Mononuclear cell (primary cell): ENCODE measurements around the gene EDIL3. TPM values are rescaled to one million over a fixed set of nuclear protein-coding genes. Genes with fewer than 3 reads are reported as not detected.

Source experiments
- H3K27me3 ChIP-seq: 2 replicates; pipeline ENCODE4 v1.6.0; 2011; ENCODE audit warnings: low read length, control low read depth; ENCODE audit not compliant: insufficient read depth
- H3K4me1 ChIP-seq: 2 replicates; pipeline ENCODE4 v1.5.1; 2011; ENCODE audit warnings: mild to moderate bottlenecking, low read length, control low read depth; ENCODE audit not compliant: insufficient read depth
- H3K4me3 ChIP-seq: 2 replicates; pipeline ENCODE4 v1.5.1; 2011; ENCODE audit warnings: mild to moderate bottlenecking, low read length, moderate library complexity
- H3K9me3 ChIP-seq: 2 replicates; pipeline ENCODE4 v1.5.1; 2011; ENCODE audit warnings: low read depth, mild to moderate bottlenecking, control low read depth, low read length
- total RNA-seq: library from RNA; depleted of rRNA; stranded (reverse); fragments of >200 nt; gene quantifications from one replicate; pipeline ENCODE4 v1.2.3, GENCODE V29; 2012

EDIL3 gene
- total RNA-seq, 1 donor = 0.10 TPM

DNA sequence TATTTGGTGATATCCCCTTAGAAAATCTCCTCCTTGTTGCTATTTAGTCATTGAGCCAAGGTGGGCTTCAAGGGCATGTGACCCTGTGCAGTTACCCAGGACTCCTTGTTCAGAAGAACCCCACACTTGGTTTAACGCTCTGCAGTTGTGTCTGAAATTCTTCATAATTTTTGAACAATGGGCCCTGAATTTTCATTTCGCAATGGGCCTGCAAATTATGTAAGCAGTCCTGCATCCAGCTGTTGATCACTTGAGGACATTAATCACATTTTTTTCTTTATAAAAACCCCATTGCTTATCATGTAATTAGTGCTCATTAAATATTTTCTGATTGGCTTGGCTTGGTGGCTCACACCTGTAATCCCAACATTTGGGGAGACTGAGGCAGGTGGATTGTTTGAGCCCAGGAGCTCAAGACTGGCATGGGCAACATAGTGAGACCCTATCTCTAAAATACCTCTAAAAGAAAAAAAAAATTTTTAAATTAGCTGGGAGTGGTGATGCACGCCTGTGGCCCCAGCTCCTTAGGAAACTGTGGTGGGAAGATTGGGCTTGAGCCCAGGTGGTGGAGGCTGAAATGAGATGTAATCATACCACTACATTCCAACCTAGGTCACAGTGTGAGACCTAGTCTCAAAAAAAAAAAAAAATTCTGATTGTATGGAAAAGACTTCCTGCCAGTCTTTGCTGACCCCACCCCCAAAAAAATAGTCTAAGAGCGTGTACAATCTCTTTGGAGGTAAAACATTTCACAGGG, 469.8 kb downstream of the EDIL3 start:
- H3K4me3 ChIP-seq = no peak overlapping the region
- H3K4me1 ChIP-seq = peaks cover 6% of the 10 kb centered on the region
- no peaks in the 10 kb centered on the region for H3K9me3 ChIP-seq
- no peaks in the 10 kb centered on the region for H3K27me3 ChIP-seq

DNA sequence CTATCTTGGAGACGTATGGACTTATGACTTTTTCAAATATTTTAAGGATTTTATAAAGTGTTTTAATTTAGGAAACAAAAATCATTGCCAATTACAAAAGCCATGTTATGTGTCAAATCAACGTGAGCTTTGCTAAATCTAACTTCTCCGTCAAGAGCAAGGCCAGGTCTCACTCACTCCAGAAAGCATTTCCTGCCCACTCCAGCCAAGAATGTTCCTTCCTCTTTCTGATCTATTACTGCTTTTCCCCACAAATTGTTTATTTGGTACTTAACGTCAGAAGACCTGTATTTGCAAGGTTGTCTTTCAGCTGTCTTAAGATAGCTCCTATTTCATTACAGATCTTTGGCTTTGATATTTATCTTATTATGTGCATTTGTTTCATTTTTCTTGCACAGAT, 470.5 kb downstream of the EDIL3 start:
- no peaks in the 10 kb centered on the region for H3K9me3 ChIP-seq
- H3K4me1 ChIP-seq = peaks cover 6% of the 10 kb centered on the region
- no peaks in the 10 kb centered on the region for H3K27me3 ChIP-seq
- H3K4me3 ChIP-seq = no peak overlapping the region

DNA sequence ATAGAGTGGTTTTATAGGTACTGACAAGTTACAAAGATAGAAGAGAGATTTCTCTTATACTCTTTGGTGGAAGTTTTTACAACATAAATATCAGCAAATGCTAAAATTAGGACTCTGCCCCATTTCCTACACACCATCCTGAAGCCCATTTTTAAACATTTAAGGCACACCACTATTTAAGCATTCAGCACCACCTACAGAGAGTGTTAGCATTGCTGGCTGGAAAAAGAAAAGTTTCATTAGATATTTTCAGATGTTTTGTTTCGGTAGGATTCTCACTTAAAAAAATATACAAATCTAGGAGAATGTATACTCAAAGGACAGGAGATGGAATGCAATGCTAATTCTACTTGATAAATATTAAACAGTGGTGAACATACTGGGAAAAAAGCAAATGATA, 471.1 kb downstream of the EDIL3 start:
- Histone ChIP-seq H3K4me3 (no peak overlapping the region), H3K4me1 (peaks cover 6% of the 10 kb centered on the region), H3K9me3 (no peaks in the 10 kb centered on the region), H3K27me3 (no peaks in the 10 kb centered on the region)

DNA sequence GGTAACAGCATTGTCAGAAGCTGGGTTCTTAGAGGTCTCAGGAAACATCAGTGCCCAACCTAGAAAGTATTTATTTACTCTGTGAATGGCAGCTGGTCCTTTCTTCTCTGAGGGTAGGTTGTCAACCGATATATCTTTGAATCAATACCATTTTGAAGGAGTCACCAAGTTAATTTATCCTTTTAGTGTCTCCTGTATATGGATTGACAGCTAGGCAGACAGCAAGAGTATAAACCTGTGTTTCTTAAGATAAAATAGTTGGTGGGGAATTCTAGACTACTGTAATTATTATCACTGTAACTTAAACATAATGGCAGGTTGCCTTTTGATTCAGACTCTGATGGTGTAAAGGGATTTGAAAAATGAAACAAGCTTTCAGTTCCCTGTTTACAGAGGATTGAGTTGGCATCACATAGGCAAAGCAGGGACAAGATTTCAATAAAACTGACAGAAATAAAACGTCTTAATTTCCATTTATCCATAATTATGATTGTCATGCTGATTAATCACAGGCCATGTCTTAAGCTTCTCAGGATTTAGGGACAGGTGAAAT, 473.2 kb downstream of the EDIL3 start:
- peaks cover 6% of the 10 kb centered on the region for H3K4me1 ChIP-seq
- no peak overlapping the region for H3K4me3 ChIP-seq
- no peaks in the 10 kb centered on the region for H3K9me3 ChIP-seq
- no peaks in the 10 kb centered on the region for H3K27me3 ChIP-seq

DNA sequence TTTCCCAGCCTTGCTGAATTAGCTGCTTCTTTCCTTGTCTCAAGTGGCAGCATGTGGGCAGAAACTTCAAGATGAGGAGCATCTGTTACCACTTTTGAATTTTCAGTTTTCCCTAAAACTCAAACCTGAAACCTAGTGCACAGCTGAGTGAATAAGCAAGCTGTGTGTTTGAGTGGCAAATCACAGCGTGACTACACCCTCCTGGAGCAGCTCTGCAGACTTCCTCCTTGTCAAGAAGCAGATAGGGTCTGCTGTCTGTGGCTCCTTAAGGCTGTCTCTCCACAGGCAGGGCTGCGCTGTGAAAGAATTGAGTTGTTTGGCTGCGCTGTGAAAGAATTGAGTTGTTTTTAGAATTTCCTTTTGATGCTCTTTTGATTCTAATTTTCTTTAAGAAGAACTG, 484.4 kb downstream of the EDIL3 start:
- Histone ChIP-seq H3K4me3 (no peak overlapping the region), H3K4me1 (no peaks in the 10 kb centered on the region), H3K9me3 (no peaks in the 10 kb centered on the region), H3K27me3 (no peaks in the 10 kb centered on the region)

DNA sequence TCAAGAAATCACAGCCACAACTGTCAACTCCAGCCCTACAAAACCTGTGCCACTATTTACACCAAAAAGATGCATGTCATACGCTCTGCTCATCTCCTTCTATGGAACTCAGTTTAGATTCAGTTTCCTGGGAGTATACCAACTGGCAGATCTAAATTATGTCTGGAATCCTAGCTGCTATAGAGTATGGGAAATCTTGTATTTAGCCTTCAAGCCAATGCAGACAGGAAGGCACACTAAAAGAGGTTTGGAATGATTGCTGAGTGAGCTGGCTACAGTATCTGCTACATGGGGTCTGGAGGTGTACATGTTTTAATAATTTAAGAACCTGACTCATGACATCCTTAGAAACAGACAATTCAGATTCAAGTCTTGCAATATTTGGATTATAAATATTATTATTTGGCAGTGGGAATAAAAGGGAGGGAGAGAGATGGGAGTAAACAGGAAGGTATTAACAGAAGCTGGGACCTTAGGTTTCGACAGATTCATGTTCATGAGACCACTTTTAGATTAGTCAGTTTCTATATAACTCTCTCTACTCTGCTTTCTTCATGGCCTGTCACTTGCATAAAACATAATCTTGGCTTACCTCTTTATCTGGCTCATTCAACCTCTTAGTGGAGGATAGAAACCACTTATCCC, 485.2 kb downstream of the EDIL3 start:
- Histone ChIP-seq H3K27me3 (no peaks in the 10 kb centered on the region), H3K9me3 (no peaks in the 10 kb centered on the region), H3K4me1 (no peaks in the 10 kb centered on the region), H3K4me3 (no peak overlapping the region)

DNA sequence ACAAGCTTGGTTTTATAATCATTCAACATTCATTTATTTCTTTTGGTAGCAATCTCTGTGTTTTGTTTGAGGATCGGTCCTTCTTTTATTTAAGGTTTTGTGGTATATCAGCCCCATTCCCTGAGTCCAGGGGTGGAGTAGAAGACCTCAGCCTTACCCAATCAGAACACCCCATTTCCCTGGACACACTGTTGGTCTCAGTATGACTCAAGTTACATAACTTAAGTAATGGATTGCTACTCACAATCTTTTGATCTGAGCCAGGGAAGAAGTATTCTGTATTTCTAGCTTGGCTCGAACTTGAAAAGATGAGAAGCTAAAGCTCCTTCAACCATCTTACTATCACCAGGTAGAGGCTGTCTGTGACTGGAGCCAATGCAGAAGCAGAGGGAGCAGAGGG, 488.8 kb downstream of the EDIL3 start:
- H3K27me3 ChIP-seq = no peaks in the 10 kb centered on the region
- no peak overlapping the region for H3K4me3 ChIP-seq
- H3K4me1 ChIP-seq = no peaks in the 10 kb centered on the region
- H3K9me3 ChIP-seq = no peaks in the 10 kb centered on the region

DNA sequence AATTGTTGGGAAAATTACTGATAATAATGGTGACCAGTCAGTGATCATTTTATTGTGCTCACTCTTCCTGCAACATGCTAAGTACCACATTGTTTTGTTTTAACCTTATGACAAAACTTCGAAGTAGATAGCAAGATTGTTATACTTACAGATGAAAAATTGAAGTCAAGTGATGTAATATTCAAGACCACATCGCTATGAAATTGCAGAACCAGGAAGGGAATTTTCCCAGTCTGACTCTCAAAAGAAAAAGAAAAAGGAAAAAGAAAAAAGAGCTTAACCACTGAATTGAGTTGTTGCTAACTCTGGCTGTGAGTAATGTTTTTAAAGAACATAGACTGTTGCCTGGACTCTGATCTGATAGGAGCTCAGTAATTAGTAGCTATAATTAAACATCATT, 493.4 kb downstream of the EDIL3 start:
- Histone ChIP-seq H3K4me1 (no peaks in the 10 kb centered on the region), H3K4me3 (no peak overlapping the region), H3K27me3 (no peaks in the 10 kb centered on the region), H3K9me3 (no peaks in the 10 kb centered on the region)
